SK-N-SH treated with all-trans-retinoic acid at 6 μM for 48 hours (cell line): Measurements from ENCODE around the gene PIERCE2.
"Not testable (repeated sequence)": the region's sequence is repeated elsewhere in the genome, so short reads cannot be mapped to it uniquely, and the experiment has no call there.

Experiments
- ATAC-seq: fragments of 200-7000 bp; cut with Tn5 transposase; 3 replicates; pipeline ENCODE4 v1.9.1; 2020; ENCODE audit warnings: mild to moderate bottlenecking, moderate library complexity
- ARNTL ChIP-seq: fragments of 450-650 bp; formaldehyde crosslinking; IDR thresholded peaks from 2 replicates; pipeline ENCODE4 v1.5.0; 2020; ENCODE audit warnings: low read depth, mild to moderate bottlenecking, moderate library complexity, borderline replicate concordance
- BACH2 ChIP-seq: fragments of 250-450 bp; sonication (Bioruptor Pico); IDR thresholded peaks from 2 replicates; pipeline ENCODE4 v1.9.0; 2021; ENCODE audit warnings: mild to moderate bottlenecking, borderline replicate concordance
- CREB5 ChIP-seq: fragments of 250-450 bp; sonication (Bioruptor Pico); IDR thresholded peaks from 2 replicates; pipeline ENCODE4 v1.5.1; 2020; ENCODE audit warnings: low read depth, mild to moderate bottlenecking, moderate library complexity
- CSDC2 ChIP-seq: fragments of 250-450 bp; sonication (Bioruptor Pico); IDR thresholded peaks from 2 replicates; pipeline ENCODE4 v1.5.0; 2020; ENCODE audit warnings: mild to moderate bottlenecking, moderate library complexity
- CSRNP3 ChIP-seq: fragments of 250-450 bp; sonication (Bioruptor Pico); IDR thresholded peaks from 2 replicates; pipeline ENCODE4 v1.5.1; 2021; ENCODE audit warnings: mild to moderate bottlenecking, moderate library complexity
- ESRRG ChIP-seq: fragments of 250-450 bp; sonication (Bioruptor Pico); IDR thresholded peaks from 2 replicates; pipeline ENCODE4 v1.6.1; 2021; ENCODE audit warnings: mild to moderate bottlenecking
- GLIS3 ChIP-seq: fragments of 250-450 bp; sonication (Bioruptor Pico); IDR thresholded peaks from 2 replicates; pipeline ENCODE4 v1.5.0; 2020; ENCODE audit warnings: mild to moderate bottlenecking, moderate library complexity
- ISL1 ChIP-seq: fragments of 250-450 bp; sonication (Bioruptor Pico); IDR thresholded peaks from 2 replicates; pipeline ENCODE4 v2.1.2; 2022; ENCODE audit warnings: mild to moderate bottlenecking, moderate library complexity
- PATZ1 ChIP-seq: fragments of 250-450 bp; sonication (Bioruptor Pico); IDR thresholded peaks from 2 replicates; pipeline ENCODE4 v1.8.0; 2020; ENCODE audit warnings: mild to moderate bottlenecking, moderate library complexity, borderline replicate concordance
- PPARA ChIP-seq: fragments of 250-450 bp; sonication (Bioruptor Pico); IDR thresholded peaks from 2 replicates; pipeline ENCODE4 v1.5.0; 2020; ENCODE audit warnings: mild to moderate bottlenecking, borderline replicate concordance
- TCF4 ChIP-seq: fragments of 250-450 bp; sonication (Bioruptor Pico); IDR thresholded peaks from 2 replicates; pipeline ENCODE4 v1.8.0; 2021; ENCODE audit warnings: mild to moderate bottlenecking, moderate library complexity, borderline replicate concordance
- TSHZ2 ChIP-seq: fragments of 250-450 bp; sonication (Bioruptor Pico); IDR thresholded peaks from 2 replicates; pipeline ENCODE4 v1.5.0; 2020; ENCODE audit warnings: mild to moderate bottlenecking, moderate library complexity
- ZC3H10 ChIP-seq: fragments of 250-450 bp; sonication (Bioruptor Pico); IDR thresholded peaks from 2 replicates; pipeline ENCODE4 v1.5.1; 2021; ENCODE audit warnings: mild to moderate bottlenecking, moderate library complexity
- ZFP30 ChIP-seq: fragments of 450-650 bp; formaldehyde crosslinking; IDR thresholded peaks from 2 replicates; pipeline ENCODE4 v1.5.0; 2022; ENCODE audit warnings: mild to moderate bottlenecking, moderate library complexity
- ZNF565 ChIP-seq: fragments of 450-650 bp; formaldehyde crosslinking; conservative IDR thresholded peaks from 2 replicates; pipeline ENCODE4 v1.5.0; 2020; ENCODE audit warnings: low read depth, mild to moderate bottlenecking, moderate library complexity

PIERCE2 gene

GRCh38 chr15:55402707-55403106 is 5.6 kb upstream of the PIERCE2 start:
- ATAC-seq: no peak
- TF ChIP-seq TCF4 (CRISPR knock-in tag) (no peak), ZC3H10 (CRISPR knock-in tag) (no peak), BACH2 (no peak), TSHZ2 (CRISPR knock-in tag) (no peak), PPARA (CRISPR knock-in tag) (no peak), ZFP30 (CRISPR knock-in tag) (no peak), CREB5 (CRISPR knock-in tag) (no peak), GLIS3 (CRISPR knock-in tag) (no peak), ZNF565 (no peak), CSDC2 (no peak), ESRRG (no peak), ARNTL (CRISPR knock-in tag) (no peak), PATZ1 (no peak)

GRCh38 chr15:55403531-55403930 is 4.8 kb upstream of the PIERCE2 start:
- TF ChIP-seq TCF4 (CRISPR knock-in tag): no peak
- TF ChIP-seq PATZ1: no peak
- TF ChIP-seq ISL1 (CRISPR knock-in tag): no peak
- no peak for TF ChIP-seq CREB5 (CRISPR knock-in tag)
- no peak for TF ChIP-seq CSRNP3 (CRISPR knock-in tag)
- TF ChIP-seq GLIS3 (CRISPR knock-in tag): no peak
- no peak for TF ChIP-seq ZC3H10 (CRISPR knock-in tag)
- TF ChIP-seq, all 23 proteins: peak for 0
- ATAC-seq: no peak

- peak; percentile 11 for ATAC-seq
- TF ChIP-seq CREB5 (CRISPR knock-in tag) (no peak), TSHZ2 (CRISPR knock-in tag) (0 out of 2 replicates have a peak, but pooled peaks have one; percentile 30)
These were observed 740 bp upstream of the PIERCE2 start for GRCh38 chr15:55407498-55408011.

- ATAC-seq: not testable (repeated sequence)
These were observed 681 bp downstream of the PIERCE2 start for GRCh38 chr15:55408976-55409375.

GRCh38 chr15:55417678-55418077 is 9.4 kb downstream of the PIERCE2 start:
- ATAC-seq: not testable (repeated sequence)
